Ovary (tissue), 9 donors: ENCODE measurements around the gene ZFYVE16. TPM values are rescaled to one million over a fixed set of nuclear protein-coding genes. Genes with fewer than 3 reads are reported as not detected.

Experiments used
- DNase-seq, 5 donors: peaks; one replicate each; pipeline ENCODE4 v3.0.0-alpha.2; 2019 to 2020
- H3K27ac ChIP-seq, 2 donors: fragments of 200-600 bp; one replicate each; pipeline versions ENCODE4 v1.5.1 to v1.8.0; 2019 to 2022
- H3K27me3 ChIP-seq: fragments of 200-600 bp; one replicate; pipeline ENCODE4 v1.8.0; 2022
- H3K36me3 ChIP-seq: fragments of 200-600 bp; sonication (generic); one replicate; pipeline ENCODE4 v1.5.1; 2019
- H3K4me1 ChIP-seq: one replicate; pipeline ENCODE4 v1.8.1; 2013; ENCODE audit warnings: mild to moderate bottlenecking, moderate library complexity; ENCODE audit not compliant: insufficient read depth
- H3K4me3 ChIP-seq: fragments of 200-600 bp; sonication (generic); one replicate; pipeline ENCODE4 v1.5.1; 2017
- H3K9me3 ChIP-seq, 2 donors: fragments of 200-600 bp in 1 of 2; sonication (generic) in 1 of 2; one replicate each; pipeline versions ENCODE4 v1.5.1 to v1.8.1; 2013 to 2019; ENCODE audit warnings: mild to moderate bottlenecking in 1 of 2, moderate library complexity in 1 of 2
- EP300 ChIP-seq: sonication (generic); formaldehyde crosslinking; IDR thresholded peaks from one replicate; pipeline ENCODE4 v1.6.1; 2017; ENCODE audit warnings: antibody characterized with exemption
- POLR2A ChIP-seq: fragments of 450-650 bp; IDR thresholded peaks from one replicate; pipeline ENCODE4 v1.6.1; 2017; ENCODE audit warnings: antibody characterized with exemption, mild to moderate bottlenecking, moderate library complexity
- WGBS, 3 donors: extraction: QIAGEN DNeasy Blood & Tissue Kit in 1 of 3; methylation state at CpG; one replicate each; pipeline versions ENCODE4 v1.1.5 to v1.1.7; 2013 to 2017; 5-methylcytosine and 5-hydroxymethylcytosine counted together
- intact Hi-C, 4 donors: fragments of 100-400 bp; cut with DNase I; formaldehyde crosslinking; loops; one replicate each; pipeline versions ENCODE4 v1.11.0 to v1.15.1; 2022 to 2023
- polyA plus RNA-seq, 2 donors: library from polyadenylated mRNA; stranded (reverse); fragments of 200-250 nt in 1 of 2; fragments of 350-450 nt in 1 of 2; fragmentation: Illumina TruSeq in 1 of 2; extraction: RNeasy Lipid Tissue Mini Kit (QIAGEN cat#74804) in 1 of 2; gene quantifications; one replicate each; pipeline ENCODE4 v1.2.3, GENCODE V29; 2013 to 2014
- total RNA-seq, 7 donors: library from RNA; depleted of rRNA in 2 of 7; stranded (reverse); fragments of >200 nt in 2 of 7; fragmentation: NEBNext Ultra II Directional in 3 of 7; extraction: Animal tissue kit (Norgen Biotek cat#: 25700) in 3 of 7; gene quantifications; one replicate each; pipeline versions ENCODE4 v1.1.0 to v1.2.4, GENCODE V29; 2016 to 2023
- TF ChIP-seq, protein P1 (sequence below), 3 donors: fragments of 450-650 bp in 2 of 3; fragments of 200-600 bp in 1 of 3; IDR thresholded peaks; one replicate each; pipeline versions ENCODE4 v1.5.1 to v1.8.0; 2016 to 2022; ENCODE audit warnings: antibody characterized with exemption in 3 of 3, mild to moderate bottlenecking in 1 of 3
- donor health status: DM: no; HTN: no; CAD: no; lungs with moderate emphysema.
- donor health status: DM: no; HTN: no; CAD: no.
- donor health status: Bipolar disorder and iron deficiency.
- donor health status: DM: yes; HTN: yes; CAD: no.
- donor health status: DM: no; HTN: no; CAD: no.
- donor health status: DM: yes; HTN: yes; CAD: no.

Gene ZFYVE16
- total and polyA plus RNA-seq, 9 donors: 17.0 to 59.0 (median 45.9) TPM

DNA sequence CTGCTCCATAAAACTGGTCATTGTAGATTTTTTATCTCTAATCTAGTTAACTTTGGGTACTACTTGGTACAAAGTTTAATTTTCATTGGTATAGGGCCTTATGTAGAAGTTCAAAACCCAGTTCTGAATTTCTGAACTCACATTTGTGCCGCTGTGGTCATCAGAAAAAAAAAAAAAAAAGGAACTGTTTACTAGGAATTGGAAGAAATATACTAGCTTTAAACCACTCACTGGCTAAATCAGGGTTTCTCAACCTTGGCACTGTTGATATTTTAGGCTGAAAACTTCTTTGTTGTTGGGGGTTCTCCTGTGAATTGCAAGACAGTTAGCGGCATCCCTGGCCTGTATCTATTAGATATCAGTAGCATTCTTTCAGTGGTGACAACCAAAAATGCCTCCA lies 4.1 kb upstream of the ZFYVE16 start:
- no peak for DNase-seq
- intact Hi-C loops: no loop called here
- Histone ChIP-seq H3K27me3 (no peaks in the 10 kb centered on the region), H3K4me3 (no peak overlapping the region), H3K27ac (peak overlapping the region in 1 of 2 donors; percentile 10), H3K36me3 (no peaks in the 10 kb centered on the region), H3K9me3 (no peaks in the 10 kb centered on the region), H3K4me1 (peaks cover 3% of the 10 kb centered on the region)
- 87 to 91% (median 89%) methylated on average over 2 of the region's 2 CpGs for WGBS, 3 donors
- TF ChIP-seq, protein P1, sequence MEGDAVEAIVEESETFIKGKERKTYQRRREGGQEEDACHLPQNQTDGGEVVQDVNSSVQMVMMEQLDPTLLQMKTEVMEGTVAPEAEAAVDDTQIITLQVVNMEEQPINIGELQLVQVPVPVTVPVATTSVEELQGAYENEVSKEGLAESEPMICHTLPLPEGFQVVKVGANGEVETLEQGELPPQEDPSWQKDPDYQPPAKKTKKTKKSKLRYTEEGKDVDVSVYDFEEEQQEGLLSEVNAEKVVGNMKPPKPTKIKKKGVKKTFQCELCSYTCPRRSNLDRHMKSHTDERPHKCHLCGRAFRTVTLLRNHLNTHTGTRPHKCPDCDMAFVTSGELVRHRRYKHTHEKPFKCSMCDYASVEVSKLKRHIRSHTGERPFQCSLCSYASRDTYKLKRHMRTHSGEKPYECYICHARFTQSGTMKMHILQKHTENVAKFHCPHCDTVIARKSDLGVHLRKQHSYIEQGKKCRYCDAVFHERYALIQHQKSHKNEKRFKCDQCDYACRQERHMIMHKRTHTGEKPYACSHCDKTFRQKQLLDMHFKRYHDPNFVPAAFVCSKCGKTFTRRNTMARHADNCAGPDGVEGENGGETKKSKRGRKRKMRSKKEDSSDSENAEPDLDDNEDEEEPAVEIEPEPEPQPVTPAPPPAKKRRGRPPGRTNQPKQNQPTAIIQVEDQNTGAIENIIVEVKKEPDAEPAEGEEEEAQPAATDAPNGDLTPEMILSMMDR (IDR thresholded peaks at IDR 0.05): no peak
- no peak for TF ChIP-seq POLR2A
- no peak for TF ChIP-seq EP300

DNA sequence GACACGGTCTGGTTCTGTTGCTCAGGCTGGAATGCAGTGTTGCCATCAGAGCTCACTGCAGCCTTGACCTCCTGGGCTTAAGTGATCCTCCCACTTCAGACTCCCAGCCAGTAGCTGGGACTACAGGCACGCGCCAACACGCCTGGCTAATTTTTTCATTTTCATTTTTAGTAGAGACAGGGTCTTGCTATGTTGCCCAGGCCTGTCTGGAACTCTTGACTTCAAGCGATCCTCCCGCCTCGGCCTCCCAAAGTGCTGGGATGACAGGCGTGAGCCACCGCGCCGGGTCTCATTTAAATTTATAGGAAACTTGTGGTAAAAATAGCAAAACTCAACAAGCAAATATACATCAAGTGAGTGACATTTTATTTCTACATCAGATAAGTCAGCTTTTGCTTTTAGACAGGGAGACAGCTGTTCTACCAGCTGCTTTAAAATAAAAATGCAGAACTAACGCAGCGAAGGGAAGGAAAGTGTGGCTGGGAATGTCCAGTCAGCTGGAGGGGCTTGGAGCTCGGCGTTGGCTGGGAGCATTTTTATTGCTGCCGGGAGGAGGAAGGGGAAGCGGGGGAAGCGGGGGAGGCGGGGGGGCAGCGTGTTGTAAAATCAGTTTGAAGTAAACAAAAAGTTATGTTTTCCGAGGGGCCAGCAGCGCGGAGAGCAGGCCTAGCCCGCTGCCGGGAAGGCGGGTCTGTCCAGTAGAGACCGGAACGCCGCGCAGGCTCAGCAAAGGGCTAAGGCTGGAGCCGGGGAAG lies 707 bp upstream of the ZFYVE16 start:
- no peaks in the 10 kb centered on the region for H3K27me3 ChIP-seq
- H3K4me3 ChIP-seq: peak overlapping the region; percentile 96
- no peaks in the 10 kb centered on the region for H3K9me3 ChIP-seq
- peaks cover 8% of the 10 kb centered on the region for H3K4me1 ChIP-seq
- DNase-seq: peak; percentile 68 to 78 (median 77)
- peak overlapping the region; percentile 86 to 93 for H3K27ac ChIP-seq
- H3K36me3 ChIP-seq: no peaks in the 10 kb centered on the region
- TF ChIP-seq POLR2A: peak; percentile 41
- TF ChIP-seq, protein P1 (IDR thresholded peaks at IDR 0.05): no peak
- 3 to 5% (median 3%) methylated on average over 31 of the region's 31 CpGs for WGBS, 3 donors
- intact Hi-C loops: loop anchor here in 1 of 4 donors (5.0 kb wide), 1 partner anchor 1170 kb away; the partner anchor contains the start of gene JMY

DNA sequence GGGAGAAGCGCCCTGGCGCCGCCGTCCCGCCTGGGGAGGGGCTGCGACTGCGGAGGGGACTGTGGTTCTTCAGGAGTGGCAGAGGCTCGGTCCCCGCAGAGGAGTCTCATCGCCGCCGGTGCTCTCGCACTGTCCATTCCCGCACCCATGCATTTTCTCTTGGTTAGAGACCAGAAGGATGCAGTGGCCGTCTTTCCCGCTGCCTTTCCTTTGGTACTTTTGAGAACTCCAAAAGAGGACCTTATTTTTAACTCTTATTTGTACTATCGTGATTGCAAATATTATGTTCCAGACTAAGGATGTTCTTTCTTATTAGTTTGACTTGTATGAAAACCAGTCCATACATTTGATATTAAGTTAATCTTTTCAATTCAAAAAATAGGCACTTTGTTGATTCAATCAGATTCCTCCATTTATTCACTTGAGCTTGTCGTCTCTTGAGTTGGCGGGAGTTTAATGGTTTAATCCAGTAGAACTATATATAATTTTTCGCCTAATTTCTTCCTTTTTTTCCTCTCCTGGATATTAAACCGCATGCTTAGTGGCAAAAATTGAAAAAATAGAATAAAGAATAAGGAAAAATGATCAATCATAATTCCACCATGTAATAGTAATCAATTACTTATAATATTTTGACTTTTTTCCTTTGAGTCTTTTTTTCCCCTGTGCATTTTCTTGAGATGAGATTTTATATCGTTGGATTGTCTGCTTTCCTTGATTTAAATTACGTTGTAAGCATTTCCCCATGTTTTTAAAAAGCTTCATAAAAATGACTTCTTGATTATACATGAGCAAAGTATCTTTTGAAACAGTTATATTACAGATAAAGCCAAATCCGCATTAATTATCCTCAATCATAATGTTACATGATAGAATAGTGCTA lies 861 bp downstream of the ZFYVE16 start:
- Histone ChIP-seq H3K27me3 (no peaks in the 10 kb centered on the region), H3K36me3 (no peaks in the 10 kb centered on the region), H3K4me1 (peaks cover 8% of the 10 kb centered on the region), H3K4me3 (peak overlapping the region; percentile 96), H3K27ac (peak overlapping the region; percentile 86 to 93), H3K9me3 (no peaks in the 10 kb centered on the region)
- TF ChIP-seq, protein P1 (IDR thresholded peaks at IDR 0.05): peak in 1 of 3 donors; percentile 13
- TF ChIP-seq POLR2A: no peak
- peak in 1 of 5 donors; percentile 62 for DNase-seq
- intact Hi-C loops: loop anchor here in 1 of 4 donors (5.0 kb wide), 1 partner anchor 1171 kb away; the partner anchor contains the start of gene JMY
- WGBS, 3 donors: 1 to 2% (median 2%) methylated on average over 24 of the region's 24 CpGs

DNA sequence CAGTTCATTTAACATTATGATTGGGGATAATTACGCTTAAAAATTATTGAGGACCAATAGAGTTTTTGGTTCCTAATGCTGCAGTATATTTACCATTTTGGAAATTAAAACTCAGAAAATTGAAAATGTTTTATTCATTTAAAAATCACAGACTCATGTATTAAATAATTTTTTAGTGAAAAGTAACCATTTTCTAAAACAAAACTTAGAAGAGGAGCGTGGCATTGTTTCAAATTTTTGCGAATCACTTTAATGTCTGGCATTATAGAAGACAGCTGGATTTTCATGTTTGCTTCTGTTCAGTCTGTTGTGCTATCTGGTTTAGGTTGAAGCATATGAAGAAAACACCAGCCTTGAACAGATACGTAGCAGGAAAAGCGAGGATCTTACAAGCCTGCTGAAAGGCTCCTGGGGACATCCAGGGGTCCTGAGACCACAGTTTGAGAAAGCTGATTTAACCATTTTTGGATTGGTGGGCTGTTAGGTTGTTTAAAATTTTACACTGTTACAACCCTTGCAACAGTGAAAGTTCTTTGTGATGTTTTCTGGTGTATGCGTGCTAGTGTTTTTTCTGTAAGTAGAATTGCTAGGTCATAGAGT lies 1.6 kb downstream of the ZFYVE16 start:
- no peaks in the 10 kb centered on the region for H3K27me3 ChIP-seq
- intact Hi-C loops: loop anchor here in 1 of 4 donors (5.0 kb wide), 1 partner anchor 1172 kb away; the partner anchor contains the start of gene JMY
- no peak for DNase-seq
- WGBS, 3 donors: 6 to 13% (median 11%) methylated on average over 6 of the region's 6 CpGs
- no peaks in the 10 kb centered on the region for H3K9me3 ChIP-seq
- TF ChIP-seq, protein P1 (IDR thresholded peaks at IDR 0.05): no peak
- TF ChIP-seq POLR2A (no peak), EP300 (no peak)
- no peaks in the 10 kb centered on the region for H3K36me3 ChIP-seq
- peak overlapping the region in 1 of 2 donors; percentile 38 for H3K27ac ChIP-seq
- H3K4me1 ChIP-seq: peaks cover 8% of the 10 kb centered on the region
- H3K4me3 ChIP-seq: no peak overlapping the region
